ENCODE measurements around the gene CORIN. TPM values are rescaled to one million over a fixed set of nuclear protein-coding genes. Genes with fewer than 3 reads are reported as not detected.

CORIN gene
- total and polyA plus RNA-seq, 2 of the 13 experiments (the other 11 are each of a cell fraction or from before 2014, with no cell fraction given) = 0.84 to 1.2 TPM

DNA sequence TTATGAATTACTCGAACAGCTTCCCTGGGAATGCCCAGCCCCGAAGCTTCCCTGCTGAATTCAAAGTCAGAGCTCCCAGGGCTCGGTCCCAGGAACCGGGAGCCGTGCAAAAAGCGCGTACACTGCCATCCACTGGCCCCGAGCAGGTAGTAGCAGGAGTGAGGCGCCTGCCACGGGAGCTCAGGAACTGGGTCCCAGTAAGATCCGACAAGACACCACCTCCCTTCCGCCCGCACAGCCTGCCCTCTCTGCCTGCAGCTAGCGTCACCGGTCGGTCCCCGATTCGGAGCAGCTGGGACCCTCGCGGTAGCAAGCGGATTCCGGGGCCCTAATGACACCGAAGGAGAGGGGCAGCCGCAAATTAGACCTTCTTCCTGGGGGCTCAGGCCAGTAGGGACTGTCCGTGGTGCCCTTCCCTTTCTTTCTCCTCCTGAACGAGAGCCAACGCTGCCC lies 1.2 kb downstream of the CORIN start (continued):
- TF ChIP-seq YEATS4 (CRISPR knock-in tag; IDR thresholded peaks at IDR 0.05; ENCODE audit: borderline replicate concordance) (peak; percentile 56; the same call in 1 of the 2 replicates), ZNF607 (CRISPR knock-in tag; IDR thresholded peaks at IDR 0.05; ENCODE audit: borderline replicate concordance) (0 out of 2 replicates have a peak, but pooled peaks have one; percentile 3), ZNF816 (CRISPR knock-in tag; IDR thresholded peaks at IDR 0.05; ENCODE audit: borderline replicate concordance) (no peak), ZEB1 (IDR thresholded peaks at IDR 0.05; ENCODE audit: insufficient replicate concordance, low read depth) (peak; percentile 41), MIXL1 (CRISPR knock-in tag; IDR thresholded peaks at IDR 0.05) (0 out of 2 replicates have a peak, but pooled peaks have one; percentile 39), YY1 (IDR thresholded peaks at IDR 0.05; ENCODE audit: insufficient read depth, insufficient replicate concordance, low read depth, low read length) (peak; percentile 70), BORCS8-MEF2B (CRISPR knock-in tag; IDR thresholded peaks at IDR 0.05) (no peak), ZFY (CRISPR knock-in tag; IDR thresholded peaks at IDR 0.05) (peak; percentile 34; the same call in 1 of the 2 replicates), RELA (CRISPR knock-in tag; IDR thresholded peaks at IDR 0.05) (no peak), RAD21 (CRISPR knock-in tag; IDR thresholded peaks at IDR 0.05) (peak; percentile 93), GMEB1 (CRISPR knock-in tag; IDR thresholded peaks at IDR 0.05; ENCODE audit: borderline replicate concordance) (peak; percentile 40; the same call in 1 of the 2 replicates), FIP1L1 (IDR thresholded peaks at IDR 0.05; ENCODE audit: borderline replicate concordance, insufficient read depth, low read depth, low read length) (no peak), ZKSCAN8 (CRISPR knock-in tag; IDR thresholded peaks at IDR 0.05; ENCODE audit: borderline replicate concordance) (no peak), ZFP90 (CRISPR knock-in tag; IDR thresholded peaks at IDR 0.05; ENCODE audit: borderline replicate concordance) (peak; percentile 60), ZSCAN31 (CRISPR knock-in tag; IDR thresholded peaks at IDR 0.05; ENCODE audit: low read depth) (no peak), DNMT3B (CRISPR knock-in tag; conservative IDR thresholded peaks at IDR 0.05) (no peak), SRSF4 (IDR thresholded peaks at IDR 0.05; ENCODE audit: low read depth, low read length, poor library complexity, severe bottlenecking) (no peak), ZNF609 (CRISPR knock-in tag; IDR thresholded peaks at IDR 0.05; ENCODE audit: borderline replicate concordance) (no peak), SP4 (CRISPR knock-in tag; IDR thresholded peaks at IDR 0.05) (peak; percentile 57; the same call in 1 of the 2 replicates), SAP130 (CRISPR knock-in tag; IDR thresholded peaks at IDR 0.05; ENCODE audit: low read depth) (peak; percentile 43)

Measured in HepG2 (cell line).